HepG2 (cell line): ENCODE results near the gene AHR. TPM values are rescaled to one million over a fixed set of nuclear protein-coding genes. Genes with fewer than 3 reads are reported as not detected.
A peak's percentile ranks its signal among the peaks of the same experiment; 100 is the strongest.

Experiments used
- ATAC-seq: fragments of 200-7000 bp; cut with Tn5 transposase; 3 replicates; pipeline ENCODE4 v1.9.1; 2020; ENCODE audit warnings: mild to moderate bottlenecking, moderate library complexity
- BruUV-seq: library from RNA; stranded (reverse); fragments of 400-500 nt; replicated peaks from 2 replicates; lab custom pipeline; 2021; lab: Mats Ljungman, UMichigan
- CTCF ChIA-PET: fragments of 300-600 bp; formaldehyde crosslinking; extraction: SDS; loops from one replicate; lab custom pipeline; 2021; ENCODE audit warnings: low total read pairs, inconsistent platforms, low intra/inter-chr PET ratio; lab: Yijun Ruan, JAX
- POLR2A ChIA-PET: fragments of 350-600 bp; sonication (Branson Sonifier 250); formaldehyde crosslinking; loops from one replicate; lab custom pipeline; 2020; ENCODE audit warnings: antibody characterized with exemption, inconsistent platforms; lab: Yijun Ruan, JAX
- DNase-seq: peaks from one replicate; pipeline ENCODE4 v3.0.0-alpha.2; 2015; ENCODE audit warnings: low spot score
- FAIRE-seq: peaks from 3 replicates; lab custom pipeline; 2011; peaks lifted over from hg19 to GRCh38; lab: Jason Lieb, UNC
- H2AFZ ChIP-seq: one replicate; pipeline ENCODE4 v1.6.1; 2011; ENCODE audit warnings: low read length, inconsistent platforms
- H3K27ac ChIP-seq: fragments of 300-600 bp; 3 replicates; pipeline ENCODE4 v1.8.0; 2011; ENCODE audit warnings: mixed run types, mild to moderate bottlenecking, mixed read lengths, low read length, inconsistent platforms; ENCODE audit not compliant: insufficient read depth; ENCODE audit errors: extremely low read length
- H3K27me3 ChIP-seq, 2 experiments: fragments of 200-600 bp in 1 of 2; 2 replicates in 1 of 2; 3 replicates in 1 of 2; pipeline versions ENCODE4 v1.6.0 to v1.8.0; 2011; ENCODE audit warnings: low read length in 2 of 2, mild to moderate bottlenecking in 2 of 2, moderate library complexity in 2 of 2, inconsistent platforms in 1 of 2; ENCODE audit not compliant: insufficient read depth in 2 of 2, control insufficient read depth in 1 of 2
- H3K36me3 ChIP-seq, 2 experiments: fragments of 200-600 bp in 1 of 2; replicated peaks in 1 of 2; 2 replicates in 1 of 2; 3 replicates in 1 of 2; pipeline versions ENCODE4 v1.5.1 to v1.8.0; 2011; ENCODE audit warnings: low read length in 2 of 2, inconsistent platforms in 1 of 2; ENCODE audit not compliant: insufficient read depth in 2 of 2, control insufficient read depth in 1 of 2
- H3K4me1 ChIP-seq: 2 replicates; pipeline ENCODE4 v1.5.1; 2012; ENCODE audit warnings: low read length, inconsistent platforms; ENCODE audit not compliant: insufficient read depth
- H3K4me2 ChIP-seq: 2 replicates; pipeline ENCODE4 v1.6.0; 2011; ENCODE audit warnings: low read depth, low read length, inconsistent platforms
- H3K4me3 ChIP-seq, 3 experiments: fragments of 200-600 bp in 1 of 3; sonication (generic), shearing (Covaris generic) in 1 of 3; replicated peaks in 1 of 3; 2 replicates each; pipeline ENCODE4 v1.5.1; 2011 to 2016; ENCODE audit warnings: low read length in 3 of 3, inconsistent platforms in 2 of 3, low read depth in 2 of 3, mild to moderate bottlenecking in 2 of 3, control low read depth in 1 of 3, mixed read lengths in 1 of 3; ENCODE audit not compliant: insufficient read depth in 1 of 3
- H3K79me2 ChIP-seq: one replicate; pipeline ENCODE4 v1.6.1; 2011; ENCODE audit warnings: low read length, inconsistent platforms; ENCODE audit not compliant: insufficient read depth
- H3K9ac ChIP-seq: 2 replicates; pipeline ENCODE4 v1.6.0; 2011; ENCODE audit warnings: mild to moderate bottlenecking, low read depth, low read length, inconsistent platforms; ENCODE audit not compliant: insufficient read depth
- H3K9me3 ChIP-seq: 2 replicates; pipeline ENCODE4 v1.5.1; 2012; ENCODE audit warnings: mild to moderate bottlenecking, low read length
- H4K20me1 ChIP-seq: 2 replicates; pipeline ENCODE4 v1.6.0; 2011; ENCODE audit warnings: inconsistent platforms, mild to moderate bottlenecking, low read length, moderate library complexity; ENCODE audit not compliant: insufficient read depth
- E2F1 ChIP-seq: sonication (generic); formaldehyde crosslinking; IDR thresholded peaks from 2 replicates; pipeline ENCODE4 v1.5.0; 2020; ENCODE audit warnings: missing genetic modification reagents
- GATAD1 ChIP-seq: IDR thresholded peaks from 2 replicates; pipeline ENCODE4 v1.6.1; 2016; ENCODE audit warnings: missing genetic modification reagents, missing compliant biosample characterization
- HNF4A ChIP-seq: sonication (generic); formaldehyde crosslinking; IDR thresholded peaks from 2 replicates; pipeline ENCODE4 v1.4.0; 2020; ENCODE audit warnings: missing genetic modification reagents
- KDM4B ChIP-seq: sonication (generic); formaldehyde crosslinking; IDR thresholded peaks from 2 replicates; pipeline ENCODE4 v1.4.0; 2020; ENCODE audit warnings: missing genetic modification reagents
- MAZ ChIP-seq, 2 experiments: sonication (generic) in 1 of 2; formaldehyde crosslinking in 1 of 2; IDR thresholded peaks; 2 replicates each; pipeline versions ENCODE4 v1.5.0 to v1.6.1; 2012 to 2020; ENCODE audit warnings: low read depth in 2 of 2, mild to moderate bottlenecking in 2 of 2, borderline replicate concordance in 1 of 2, improper control_type of control experiment in 1 of 2, low read length in 1 of 2, missing genetic modification reagents in 1 of 2, moderate library complexity in 1 of 2
- NBN ChIP-seq: fragments of 450-650 bp; conservative IDR thresholded peaks from 2 replicates; pipeline ENCODE4 v1.6.1; 2017
- PAX8 ChIP-seq: sonication (generic); formaldehyde crosslinking; IDR thresholded peaks from 2 replicates; pipeline ENCODE4 v1.8.0; 2022; ENCODE audit warnings: mild to moderate bottlenecking, missing genetic modification reagents, borderline replicate concordance
- TEAD2 ChIP-seq: sonication (generic); formaldehyde crosslinking; IDR thresholded peaks from 2 replicates; pipeline ENCODE4 v1.9.0; 2021; ENCODE audit warnings: missing genetic modification reagents
- TRIM22 ChIP-seq: fragments of 450-650 bp; IDR thresholded peaks from 2 replicates; pipeline ENCODE4 v1.6.1; 2017
- ZEB1 ChIP-seq: IDR thresholded peaks from 2 replicates; pipeline ENCODE4 v1.6.1; 2012; ENCODE audit warnings: mild to moderate bottlenecking, low read depth, inconsistent platforms; ENCODE audit not compliant: insufficient replicate concordance
- ZFP36L2 ChIP-seq: sonication (generic); formaldehyde crosslinking; IDR thresholded peaks from 2 replicates; pipeline ENCODE4 v1.4.0; 2020; ENCODE audit warnings: missing genetic modification reagents
- ZFP41 ChIP-seq: sonication (generic); formaldehyde crosslinking; IDR thresholded peaks from 2 replicates; pipeline ENCODE4 v1.4.0; 2020; ENCODE audit warnings: mild to moderate bottlenecking, missing genetic modification reagents, borderline replicate concordance
- ZNF24 ChIP-seq: fragments of 450-650 bp; IDR thresholded peaks from 2 replicates; pipeline ENCODE4 v1.6.1; 2017; ENCODE audit warnings: antibody characterized with exemption, mild to moderate bottlenecking
- ZNF280D ChIP-seq: sonication (generic); formaldehyde crosslinking; IDR thresholded peaks from 2 replicates; pipeline ENCODE4 v1.5.1; 2020; ENCODE audit warnings: mild to moderate bottlenecking, missing genetic modification reagents
- ZNF382 ChIP-seq: sonication (generic); formaldehyde crosslinking; IDR thresholded peaks from 2 replicates; pipeline ENCODE4 v1.5.0; 2020; ENCODE audit warnings: missing genetic modification reagents, mild to moderate bottlenecking, borderline replicate concordance
- ZNF441 ChIP-seq: sonication (generic); formaldehyde crosslinking; IDR thresholded peaks from 2 replicates; pipeline ENCODE4 v1.7.0; 2021; ENCODE audit warnings: missing genetic modification reagents, borderline replicate concordance
- ZNF720 ChIP-seq: sonication (generic); formaldehyde crosslinking; IDR thresholded peaks from 2 replicates; pipeline ENCODE4 v1.4.0; 2020; ENCODE audit warnings: missing genetic modification reagents
- ZNF850 ChIP-seq: sonication (generic); formaldehyde crosslinking; conservative IDR thresholded peaks from 2 replicates; pipeline ENCODE4 v1.9.0; 2021; ENCODE audit warnings: mild to moderate bottlenecking, missing genetic modification reagents
- WGBS: methylation state at CpG from one replicate; pipeline ENCODE4 v1.1.6; 2017; ENCODE audit warnings: low lambda C conversion rate; 5-methylcytosine and 5-hydroxymethylcytosine counted together
- in situ Hi-C: cut with HindIII; loops from 2 replicates; pipeline ENCODE4 v1.10.0; 2017; ENCODE audit warnings: low pct_unique_long_range_greater_than_20kb; ENCODE audit not compliant: extremely low pct_ligation_motif_present
- intact Hi-C: fragments of 100-400 bp; cut with micrococcal nuclease; formaldehyde crosslinking; loops from one replicate; pipeline ENCODE4 v1.10.0; 2022; ENCODE audit not compliant: unreplicated experiment
- polyA plus RNA-seq, 8 experiments: library from polyadenylated mRNA; depleted of rRNA in 3 of 8; stranded (reverse) in 7 of 8; unstranded in 1 of 8; fragments of >200 nt; fragmentation: Illumina TruSeq in 4 of 8; extraction: Trizol in 4 of 8; gene quantifications; 2 replicates each; pipeline versions ENCODE4 v1.2.1 to v1.2.3, GENCODE V29; 2011 to 2016; ENCODE audit warnings: low read depth in 4 of 8, missing spikeins in 1 of 8, mixed read lengths in 1 of 8; ENCODE audit not compliant: insufficient read depth in 1 of 8
- total RNA-seq, 5 experiments: library from RNA; depleted of rRNA; stranded (reverse); fragments of >200 nt; fragmentation: Illumina TruSeq; extraction: Trizol; gene quantifications; 2 replicates each; pipeline ENCODE4 v1.2.3, GENCODE V29; 2016; ENCODE audit warnings: low read depth in 1 of 5

The AHR gene
- total and polyA plus RNA-seq, 2 of the 13 experiments (the other 11 are each of a cell fraction or from before 2014, with no cell fraction given): 9.0 to 31.3 TPM

- peak; percentile 50; the same call in 1 of the 3 replicates for ATAC-seq
These were observed 56.0 kb downstream of the AHR start for GRCh38 chr7:17354473-17354872.

More at GRCh38 chr7:17354473-17354872, 56.0 kb downstream of the AHR start:
- intact Hi-C loops: no loop called here
- Histone ChIP-seq H3K36me3 (no peaks in the 10 kb centered on the region), H3K9ac (no peak overlapping the region), H3K4me2 (no peak overlapping the region), H4K20me1 (no peaks in the 10 kb centered on the region), H3K79me2 (no peaks in the 10 kb centered on the region), H3K4me3 (no peak overlapping the region), H3K27me3 (no peaks in the 10 kb centered on the region), H2AFZ (no peak overlapping the region), H3K4me1 (no peaks in the 10 kb centered on the region), H3K9me3 (no peaks in the 10 kb centered on the region; the same call in 1 of the 2 replicates), H3K27ac (no peak overlapping the region)
- WGBS: 75% methylated on average over 2 of the region's 6 CpGs
- TF ChIP-seq TRIM22 (no peak), ZNF280D (CRISPR knock-in tag) (no peak), ZFP36L2 (CRISPR knock-in tag) (no peak), HNF4A (no peak), PAX8 (CRISPR knock-in tag) (no peak), MAZ (IDR thresholded peaks at IDR 0.05; ENCODE audit: borderline replicate concordance, low read depth, low read length) (no peak), MAZ (CRISPR knock-in tag; IDR thresholded peaks at IDR 0.05; ENCODE audit: low read depth) (no peak), E2F1 (CRISPR knock-in tag) (no peak), ZNF850 (CRISPR knock-in tag) (no peak), ZNF24 (no peak), ZNF441 (CRISPR knock-in tag) (no peak), NBN (no peak), GATAD1 (CRISPR knock-in tag) (no peak), TEAD2 (CRISPR knock-in tag) (no peak), ZFP41 (CRISPR knock-in tag) (no peak), ZNF720 (CRISPR knock-in tag) (no peak), ZNF382 (CRISPR knock-in tag) (no peak), KDM4B (no peak), ZEB1 (no peak)
- CTCF ChIA-PET: no interaction called here
- POLR2A ChIA-PET: no interaction called here
- BruUV-seq: no TSS peak
- FAIRE-seq (no peak), DNase-seq (no peak)
- in situ Hi-C loops: no loop called here
